ENCODE results near the gene RHBDL1.
A peak's percentile ranks its signal among the peaks of the same experiment; 100 is the strongest.

RHBDL1 gene

DNA sequence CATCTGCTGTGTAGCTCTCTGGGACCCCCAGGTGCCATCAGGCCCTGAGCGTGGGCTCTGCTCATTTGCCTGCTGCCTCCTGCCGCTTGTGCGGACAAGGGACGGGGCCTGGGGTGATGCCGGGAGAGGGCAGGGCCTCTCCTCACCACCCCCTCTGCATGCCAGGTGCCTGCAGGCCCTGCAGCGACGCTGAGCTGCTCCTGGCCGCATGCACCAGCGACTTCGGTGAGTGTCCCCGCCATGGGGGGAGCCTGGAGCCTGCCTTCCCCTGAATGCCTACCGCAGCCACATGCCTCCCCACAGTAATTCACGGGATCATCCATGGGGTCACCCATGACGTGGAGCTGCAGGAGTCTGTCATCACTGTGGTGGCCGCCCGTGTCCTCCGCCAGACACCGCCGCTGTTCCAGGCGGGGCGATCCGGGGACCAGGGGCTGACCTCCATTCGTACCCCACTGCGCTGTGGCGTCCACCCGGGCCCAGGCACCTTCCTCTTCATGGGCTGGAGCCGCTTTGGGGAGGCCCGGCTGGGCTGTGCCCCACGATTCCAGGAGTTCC, 41.4 kb downstream of the RHBDL1 start:
- no peak for DNase-seq

DNA sequence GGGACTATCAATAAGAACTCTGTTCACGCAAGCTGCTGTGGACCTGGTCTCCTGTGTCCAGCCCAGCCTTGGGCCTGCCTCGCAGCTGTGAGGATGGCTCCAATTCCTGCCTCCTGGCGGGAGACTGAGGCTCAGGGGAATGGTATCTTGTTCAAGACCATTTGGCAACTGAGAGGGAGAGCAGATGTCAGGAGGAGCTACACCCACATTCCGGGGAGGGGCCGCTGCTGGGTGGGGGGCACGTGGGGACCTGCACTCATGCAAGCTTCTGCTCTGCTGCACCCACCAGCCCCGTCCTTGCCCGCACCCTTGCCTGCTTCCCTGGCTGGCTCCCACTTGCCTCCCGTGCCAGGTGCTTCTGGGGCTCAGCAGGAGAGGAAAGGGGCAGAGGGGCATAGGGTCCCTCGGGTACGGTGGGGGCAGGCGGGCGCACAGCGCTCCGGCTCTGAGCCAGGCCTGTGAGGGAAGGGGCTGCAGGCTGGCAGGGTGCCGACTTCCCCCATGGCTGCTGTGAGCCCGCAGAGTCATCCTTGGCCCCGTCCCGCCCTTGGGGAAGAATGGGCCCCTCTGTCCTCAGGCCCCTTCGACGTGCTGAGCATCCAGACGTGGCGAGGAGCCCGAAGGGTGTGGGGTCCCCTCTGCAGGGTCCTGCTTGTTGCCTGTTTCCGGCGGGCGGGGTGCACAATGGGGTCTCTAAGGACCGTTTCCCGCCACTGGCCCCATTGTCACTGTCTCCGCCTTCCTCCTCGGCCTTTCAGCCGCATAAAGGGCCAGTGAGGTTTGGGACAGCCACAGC, 42.2 kb downstream of the RHBDL1 start:
- DNase-seq = peak in 11 of 56 donors; percentile 21 to 75 (median 28)

DNA sequence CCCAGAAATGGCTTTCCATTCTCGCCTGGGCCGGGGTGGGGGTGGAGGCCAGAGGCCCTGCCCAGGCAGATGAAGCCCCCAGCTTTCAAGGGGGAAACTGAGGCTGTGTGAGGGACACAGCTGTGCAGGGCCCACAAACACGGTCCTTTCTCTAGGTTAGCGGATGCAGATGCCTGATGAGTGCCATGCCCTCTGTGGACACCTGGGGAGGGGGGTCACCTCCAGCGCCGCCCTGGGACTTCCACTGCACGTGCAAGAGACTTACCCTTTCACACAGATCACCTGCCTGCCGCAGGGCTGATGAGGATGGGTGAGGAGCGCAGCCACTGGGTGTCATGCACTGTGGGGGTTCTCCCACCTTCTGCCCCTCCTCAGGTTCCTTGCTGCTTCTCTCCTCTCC, 42.9 kb downstream of the RHBDL1 start:
- DNase-seq = no peak

DNA sequence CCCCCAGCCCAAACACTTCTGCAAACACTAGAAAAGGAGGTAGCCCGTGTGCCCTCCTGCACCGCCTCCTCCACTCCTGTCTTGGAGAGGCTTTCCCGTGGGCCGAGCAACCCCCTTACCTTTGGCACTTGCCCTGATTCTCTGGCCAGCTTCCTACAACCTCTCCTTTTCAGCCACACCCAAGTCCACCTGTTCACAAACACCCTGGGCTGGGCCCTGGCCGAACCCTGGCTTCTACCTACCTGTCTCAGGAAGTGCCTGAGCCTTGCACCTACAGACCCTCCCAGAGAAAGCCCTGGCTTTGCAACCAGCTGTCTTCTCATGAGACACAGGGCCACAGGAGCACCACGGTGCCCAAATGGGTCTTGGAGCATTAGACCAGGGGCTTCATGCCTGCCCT, 43.5 kb downstream of the RHBDL1 start:
- DNase-seq = no peak

DNA sequence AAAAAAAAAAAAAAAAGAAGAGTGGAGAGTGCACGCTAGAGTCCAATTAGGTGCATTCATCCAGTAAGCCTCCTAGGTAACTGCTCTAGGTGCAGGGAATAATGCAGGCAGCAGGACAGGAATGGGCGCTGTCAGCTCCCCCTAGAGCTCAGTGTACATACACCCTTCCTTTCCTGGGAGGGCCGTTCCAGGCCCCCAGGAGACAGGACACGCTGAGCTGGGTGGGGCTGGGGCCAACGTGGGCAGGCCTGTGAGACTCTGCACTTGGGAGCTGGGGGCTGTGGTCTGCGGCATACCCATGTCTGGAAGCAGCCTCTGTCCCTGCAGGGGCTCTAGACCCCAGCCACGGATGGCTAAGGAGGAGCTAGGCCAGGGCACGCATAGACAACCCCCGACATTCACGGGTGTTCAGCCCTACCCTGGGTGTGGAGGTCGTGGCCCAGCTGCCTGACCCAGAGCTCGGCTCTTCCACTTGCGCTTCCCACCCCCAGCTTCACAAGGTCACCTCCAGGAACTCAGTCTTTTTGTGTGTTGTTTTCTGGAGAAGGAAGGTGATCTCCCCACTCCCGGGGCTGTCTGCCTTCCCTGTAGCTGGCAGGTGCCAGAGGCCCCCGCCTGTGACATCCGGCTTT, 44.5 kb downstream of the RHBDL1 start:
- peak in 6 of 56 donors; percentile 16 to 66 (median 56) for DNase-seq

DNA sequence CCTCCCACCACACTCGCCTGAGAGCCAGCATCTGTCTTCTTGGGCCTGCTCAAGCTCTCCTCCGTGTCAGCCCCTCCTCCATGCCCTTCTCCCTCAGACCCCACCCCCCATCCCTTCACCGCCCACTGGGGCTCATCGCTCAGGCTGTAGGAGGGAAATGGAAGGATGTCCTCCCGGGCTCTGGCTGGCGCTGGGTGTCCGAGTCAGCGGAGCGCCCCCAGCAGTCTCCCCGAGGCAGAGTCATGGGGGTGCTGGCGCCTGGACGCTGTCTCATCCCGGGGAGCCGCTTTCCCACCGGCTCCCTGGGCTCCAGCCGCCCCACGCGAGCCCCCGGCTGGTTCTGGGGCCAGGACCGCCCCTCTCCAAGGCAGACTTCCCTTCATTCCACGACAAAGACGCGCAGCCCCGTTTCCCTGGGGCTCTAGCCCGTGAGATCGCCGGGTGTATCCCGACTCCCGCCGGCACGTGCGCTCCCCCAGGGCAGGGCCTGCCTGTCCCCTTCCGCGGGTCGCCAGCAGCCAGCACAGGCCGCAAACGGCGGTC, 45.0 kb downstream of the RHBDL1 start:
- DNase-seq = peak in 45 of 56 donors; percentile 40 to 82 (median 67)

DNA sequence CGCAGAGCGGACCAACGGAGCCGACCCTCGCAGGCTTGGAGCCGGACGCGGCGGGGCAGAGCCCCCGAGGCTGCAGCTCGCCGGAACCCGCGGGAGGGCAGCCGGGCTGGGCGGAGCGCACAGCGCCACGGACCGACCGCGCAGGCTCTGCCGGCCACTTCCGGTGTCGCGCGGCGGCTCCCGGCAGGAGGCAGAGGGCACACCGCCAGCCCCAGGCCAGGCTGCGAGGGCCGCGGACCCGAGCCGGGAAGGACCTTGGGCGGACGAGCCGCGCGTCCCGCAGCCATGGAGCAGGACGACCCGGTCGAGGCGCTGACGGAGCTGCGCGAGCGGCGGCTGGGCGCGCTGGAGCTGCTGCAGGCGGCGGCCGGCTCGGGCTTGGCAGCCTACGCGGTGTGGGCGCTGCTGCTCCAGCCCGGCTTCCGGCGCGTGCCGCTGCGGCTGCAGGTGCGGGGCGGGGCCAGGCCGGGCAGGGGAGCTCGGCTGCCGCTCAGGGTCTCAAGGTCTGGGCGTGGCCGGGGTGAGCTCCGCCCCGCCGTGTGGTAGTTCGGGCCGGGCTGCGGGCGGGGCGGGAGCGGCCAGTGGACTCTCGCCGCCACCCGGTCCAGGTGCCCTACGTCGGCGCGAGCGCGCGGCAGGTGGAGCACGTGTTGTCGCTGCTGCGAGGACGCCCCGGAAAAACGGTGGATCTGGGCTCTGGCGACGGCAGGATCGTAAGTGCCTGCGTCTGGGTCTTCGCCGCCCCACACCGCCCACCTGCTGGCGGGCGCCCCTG, 45.7 kb downstream of the RHBDL1 start, which contains the start of gene ANTKMT:
TSS of gene ANTKMT (plus strand) at position 157 of the 775 bp plus-strand sequence. CDS start at position 286, 129 bp downstream.
- DNase-seq = peak in 49 of 56 donors; percentile 28 to 88 (median 70)

DNA sequence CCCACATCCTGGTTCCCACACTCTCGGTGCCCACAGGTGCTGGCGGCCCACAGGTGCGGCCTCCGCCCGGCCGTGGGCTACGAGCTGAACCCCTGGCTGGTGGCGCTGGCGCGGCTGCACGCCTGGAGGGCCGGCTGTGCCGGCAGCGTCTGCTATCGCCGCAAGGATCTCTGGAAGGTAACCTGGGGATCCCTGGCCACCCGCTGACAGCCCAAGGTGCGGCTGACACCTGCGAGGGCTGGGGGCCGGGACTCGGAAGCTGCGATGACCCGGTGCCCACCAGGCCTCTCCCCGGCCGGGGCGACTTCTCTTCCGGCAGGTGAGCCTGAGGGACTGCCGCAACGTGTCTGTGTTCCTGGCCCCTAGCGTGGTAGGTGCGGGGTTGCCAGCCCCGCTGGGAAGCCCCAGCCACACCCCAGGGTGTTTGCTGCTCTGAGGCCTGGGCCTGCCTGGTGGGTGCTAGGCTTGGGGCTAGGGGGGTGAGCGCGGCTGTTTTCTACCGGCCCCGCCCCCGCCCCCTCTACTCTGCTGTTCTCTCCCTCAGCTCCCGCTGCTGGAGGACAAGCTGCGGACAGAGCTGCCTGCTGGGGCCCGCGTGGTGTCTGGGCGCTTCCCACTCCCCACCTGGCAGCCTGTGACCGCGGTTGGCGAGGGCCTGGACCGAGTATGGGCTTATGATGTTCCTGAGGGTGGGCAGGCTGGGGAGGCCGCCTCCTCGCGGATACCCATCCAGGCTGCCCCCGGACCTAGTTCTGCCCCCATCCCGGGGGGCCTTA, 46.5 kb downstream of the RHBDL1 start:
- DNase-seq = no peak

DNA sequence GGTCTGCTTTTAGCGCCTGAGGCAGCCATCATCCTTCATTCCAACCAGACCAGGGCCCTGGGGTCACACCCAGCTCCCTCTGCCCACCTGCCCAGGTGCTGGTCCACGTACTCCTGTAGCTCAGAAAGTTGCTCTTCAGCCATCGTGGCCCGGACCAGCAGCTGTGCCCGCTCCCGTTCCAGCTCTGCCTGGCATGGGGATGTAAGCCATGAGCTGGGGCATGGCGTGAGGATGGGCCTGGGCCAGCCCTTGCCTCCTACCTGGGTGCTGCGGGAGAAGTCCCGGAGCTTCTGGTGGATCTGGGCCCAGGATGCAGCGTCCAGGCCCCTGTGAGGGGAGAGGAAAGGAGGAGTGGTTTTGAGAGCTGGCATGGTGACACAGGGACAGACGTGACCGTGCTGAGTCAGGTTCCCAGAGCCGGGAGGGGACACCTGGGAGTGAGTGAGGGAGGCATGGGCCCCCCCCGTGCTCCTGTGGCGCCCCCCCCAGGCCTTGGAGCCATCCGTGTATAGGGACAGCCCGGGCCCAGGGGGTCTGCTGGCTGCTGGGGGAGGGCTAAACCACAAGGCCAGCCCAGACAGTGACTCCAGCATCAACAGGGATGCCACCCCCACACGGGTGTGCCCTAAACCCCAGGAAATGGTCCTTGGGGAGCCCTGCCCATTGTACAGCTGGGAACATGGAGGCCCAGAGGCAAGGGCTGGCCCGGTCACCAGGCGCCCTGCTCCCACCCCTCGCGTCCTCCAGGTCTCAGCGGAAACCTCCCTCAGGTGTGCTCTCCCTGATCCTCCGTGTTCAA, 47.6 kb downstream of the RHBDL1 start:
- DNase-seq = no peak

DNA sequence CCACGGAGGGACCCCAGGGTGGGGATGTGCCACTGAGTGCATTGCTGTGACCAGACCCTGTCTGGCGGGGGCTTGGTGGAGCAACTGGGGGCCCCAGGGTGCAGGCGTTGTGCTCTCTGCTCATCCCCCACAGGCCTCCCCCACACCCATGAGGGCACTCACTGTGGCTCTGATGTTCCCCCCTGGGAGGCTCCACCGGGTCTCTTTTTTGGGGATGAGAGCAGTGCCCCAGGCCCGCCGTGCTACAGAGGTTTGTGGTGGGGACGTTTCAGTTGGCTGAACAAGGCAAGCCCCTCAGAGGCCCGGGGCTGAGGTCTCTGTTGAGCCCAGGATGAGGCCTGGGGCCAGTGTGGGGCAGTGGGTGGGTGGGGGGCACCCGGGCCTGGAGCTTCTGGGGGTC, 48.2 kb downstream of the RHBDL1 start:
- DNase-seq = no peak

DNA sequence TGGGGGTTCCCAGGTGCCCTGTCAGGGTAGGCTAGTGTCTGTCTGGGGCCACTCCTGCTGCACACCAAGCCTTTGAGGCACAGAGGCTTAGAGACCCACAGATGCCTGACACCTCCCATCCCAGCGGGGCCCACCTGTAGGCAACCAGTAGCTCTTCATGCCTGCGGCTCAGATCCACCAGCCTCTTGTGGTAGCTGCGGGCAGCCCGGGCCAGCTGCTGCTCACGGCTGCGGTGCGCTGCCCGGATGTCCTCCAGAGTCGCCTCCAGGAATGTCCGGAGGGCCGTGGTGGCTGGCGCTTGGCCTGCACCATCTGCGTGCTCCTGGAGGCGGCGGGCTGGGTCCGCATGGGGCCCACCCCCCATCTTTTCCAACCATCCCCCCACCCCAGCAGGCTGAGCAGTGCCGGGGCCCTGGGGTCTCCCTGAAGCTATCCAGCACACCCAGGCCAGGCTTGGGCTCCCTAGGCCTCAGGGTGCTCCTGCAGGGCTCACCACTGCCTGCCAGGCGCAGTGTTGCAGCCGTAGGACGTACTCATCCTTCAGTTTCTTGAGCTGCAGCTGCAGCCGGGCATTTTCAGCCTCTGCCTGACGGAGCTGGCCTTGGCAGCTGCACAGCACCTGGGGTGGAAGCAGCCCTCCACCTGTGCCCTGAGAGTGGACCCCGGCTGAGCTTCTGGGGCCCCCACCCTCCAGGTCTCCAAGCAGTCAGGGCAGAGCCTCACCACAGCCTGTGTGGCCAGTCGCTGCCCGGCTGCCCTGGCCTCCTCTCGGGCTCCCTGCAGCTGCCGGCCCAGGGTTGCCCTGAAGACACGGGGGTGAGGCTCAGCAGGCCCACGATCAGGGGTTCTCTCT, 48.9 kb downstream of the RHBDL1 start:
- no peak for DNase-seq

DNA sequence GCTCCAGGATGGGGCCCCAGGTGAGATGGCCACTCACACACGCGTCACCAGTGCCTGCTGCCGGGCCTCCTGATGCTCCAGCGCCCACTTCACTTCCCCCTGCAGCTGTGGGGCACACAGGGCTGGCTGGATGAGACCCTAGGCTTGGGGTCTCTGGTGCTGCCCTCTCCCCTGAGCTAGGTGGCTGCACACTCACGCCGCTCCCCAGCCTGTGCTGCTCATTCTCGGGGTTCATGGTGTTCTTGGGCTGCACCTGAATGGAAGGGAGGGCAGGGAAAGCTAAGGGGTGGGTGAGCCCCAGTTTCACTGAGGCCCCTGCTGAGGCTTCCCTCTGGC, 49.5 kb downstream of the RHBDL1 start:
- no peak for DNase-seq

DNA sequence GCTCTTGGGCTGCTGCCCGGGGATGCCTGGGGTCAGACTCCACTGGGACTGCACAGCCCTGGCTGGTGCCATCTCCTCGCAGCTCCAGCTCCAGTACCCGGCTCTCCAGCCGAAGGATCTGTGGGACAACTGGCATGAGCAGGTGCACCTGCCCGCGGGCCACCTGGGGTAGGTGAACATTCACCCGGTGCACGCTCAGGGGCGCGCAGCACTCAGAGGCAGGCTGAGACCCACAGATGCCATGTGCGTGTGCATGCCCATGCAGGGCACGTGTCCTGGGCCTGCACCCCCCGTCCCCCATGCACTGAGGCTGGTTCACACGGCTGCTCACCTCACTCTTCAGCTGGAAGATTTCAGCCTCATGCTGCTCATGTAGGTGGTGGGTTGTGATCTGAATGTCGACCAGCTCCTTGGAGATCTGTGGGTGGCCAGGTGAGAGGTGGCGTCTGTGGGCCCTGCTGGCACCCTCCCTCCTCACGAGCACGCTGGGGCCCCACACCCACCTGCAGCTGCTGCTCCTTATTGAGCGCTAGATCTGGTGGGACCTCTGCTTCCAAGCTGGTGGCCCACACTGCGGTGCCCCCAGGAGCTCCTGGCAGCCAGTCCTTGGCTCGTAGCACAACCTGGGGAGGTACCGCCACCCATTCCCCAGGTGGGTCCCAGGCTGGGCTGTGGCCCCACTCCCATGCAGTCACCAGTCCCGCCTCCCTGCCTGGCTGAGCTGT, 50.2 kb downstream of the RHBDL1 start:
- no peak for DNase-seq

DNA sequence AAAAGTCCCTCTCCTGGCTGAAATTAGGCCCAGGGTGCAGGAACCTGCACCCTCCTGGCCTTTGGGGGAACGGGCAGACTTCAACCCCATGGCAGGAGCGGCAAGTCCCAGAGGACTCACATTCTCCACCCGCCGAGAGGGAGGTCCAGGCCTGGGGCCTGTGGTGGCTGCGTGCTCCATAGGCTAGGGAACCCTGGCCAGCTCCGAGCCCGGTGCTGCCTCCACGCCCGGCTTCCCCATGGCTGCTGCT, 50.6 kb downstream of the RHBDL1 start:
- no peak for DNase-seq

DNA sequence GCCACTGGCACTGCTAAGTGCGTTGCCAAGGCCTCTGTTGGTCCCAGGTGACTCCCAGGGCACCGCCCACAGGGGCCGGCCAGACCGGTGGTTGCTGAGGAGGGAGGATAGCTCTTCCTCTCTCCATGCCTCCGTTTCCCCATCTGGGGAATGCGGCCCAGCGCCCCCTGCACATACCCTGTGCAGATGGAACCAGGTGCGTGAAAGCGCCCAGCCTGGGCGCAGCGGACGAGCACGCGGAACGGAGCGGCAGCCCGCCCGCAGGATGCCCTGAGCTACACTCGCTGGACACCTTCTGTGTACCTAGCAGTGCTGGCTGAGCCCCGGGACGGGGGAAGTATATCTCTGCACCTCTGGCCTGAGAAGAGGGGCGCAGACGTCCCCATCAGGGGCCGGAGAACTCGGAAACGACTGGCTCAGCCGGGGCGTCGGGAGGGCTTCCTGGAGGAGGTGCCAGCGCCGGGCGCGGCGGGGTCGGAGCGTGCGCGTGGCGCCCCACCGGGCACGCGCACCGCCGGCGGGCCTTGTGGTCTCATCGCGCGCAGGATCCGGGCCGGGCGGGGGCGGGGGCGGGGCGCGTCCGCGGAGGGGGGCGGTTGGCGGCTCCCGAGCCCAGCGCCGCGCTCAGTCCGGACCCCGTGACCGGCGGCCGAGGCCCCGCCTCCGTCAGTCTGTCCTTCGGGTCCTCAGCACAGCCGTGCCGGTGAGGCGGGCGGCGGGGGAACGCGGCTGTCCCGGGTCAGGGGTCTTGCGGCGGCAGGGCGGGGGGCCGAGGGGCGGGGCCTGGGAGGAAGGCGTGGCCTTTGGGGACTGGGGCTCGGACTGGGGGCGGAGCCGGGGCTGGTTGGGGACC, 51.2 kb downstream of the RHBDL1 start, which contains the start of the genes CCDC78 and HAGHL:
TSS of gene CCDC78 (minus strand) at position 6 of the 853 bp plus-strand sequence. CDS start 76 bp downstream, outside the sequence.
TSS of gene HAGHL (plus strand) at position 669 of the 853 bp plus-strand sequence. CDS start 404 bp downstream, outside the sequence.
- DNase-seq = peak in 33 of 56 donors; percentile 21 to 77 (median 56)

DNA sequence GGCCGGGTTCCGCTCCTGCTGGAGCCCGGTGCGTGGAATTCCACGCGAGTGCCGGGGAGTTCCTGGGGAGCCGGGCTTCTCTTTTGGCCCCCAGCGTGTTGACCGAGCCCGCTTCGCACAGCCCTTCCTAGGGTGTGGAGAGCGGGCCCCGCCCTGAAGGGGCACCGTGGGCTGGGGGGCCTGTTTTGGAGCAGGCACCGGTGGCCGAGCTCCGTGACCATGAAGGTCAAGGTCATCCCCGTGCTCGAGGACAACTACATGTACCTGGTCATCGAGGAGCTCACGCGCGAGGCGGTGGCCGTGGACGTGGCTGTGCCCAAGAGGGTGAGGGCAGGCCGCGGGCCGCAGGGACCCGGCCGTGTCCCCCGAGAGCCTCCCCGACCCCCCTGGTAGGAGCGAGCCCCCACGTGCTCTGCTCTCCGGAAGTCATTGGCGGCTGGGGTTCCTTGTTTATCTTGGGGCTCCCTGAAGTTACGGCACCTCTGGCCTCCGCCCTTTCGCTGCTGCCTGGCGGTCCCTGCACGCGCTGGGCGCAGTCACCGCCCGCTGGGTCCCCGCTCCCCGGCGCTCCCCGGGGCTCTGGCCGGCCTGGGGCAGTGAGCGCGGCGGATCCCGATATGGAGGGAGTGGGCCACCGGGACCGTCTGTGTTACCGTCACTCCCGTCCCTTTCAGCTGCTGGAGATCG, 52.0 kb downstream of the RHBDL1 start:
- no peak for DNase-seq

Measured in amygdala (tissue), 56 donors.